ENCODE measurements around the gene FLII. TPM values are rescaled to one million over a fixed set of nuclear protein-coding genes. Genes with fewer than 3 reads are reported as not detected.

FLII gene
- total RNA-seq, 1 experiment from 2014 or later: 309 TPM

DNA sequence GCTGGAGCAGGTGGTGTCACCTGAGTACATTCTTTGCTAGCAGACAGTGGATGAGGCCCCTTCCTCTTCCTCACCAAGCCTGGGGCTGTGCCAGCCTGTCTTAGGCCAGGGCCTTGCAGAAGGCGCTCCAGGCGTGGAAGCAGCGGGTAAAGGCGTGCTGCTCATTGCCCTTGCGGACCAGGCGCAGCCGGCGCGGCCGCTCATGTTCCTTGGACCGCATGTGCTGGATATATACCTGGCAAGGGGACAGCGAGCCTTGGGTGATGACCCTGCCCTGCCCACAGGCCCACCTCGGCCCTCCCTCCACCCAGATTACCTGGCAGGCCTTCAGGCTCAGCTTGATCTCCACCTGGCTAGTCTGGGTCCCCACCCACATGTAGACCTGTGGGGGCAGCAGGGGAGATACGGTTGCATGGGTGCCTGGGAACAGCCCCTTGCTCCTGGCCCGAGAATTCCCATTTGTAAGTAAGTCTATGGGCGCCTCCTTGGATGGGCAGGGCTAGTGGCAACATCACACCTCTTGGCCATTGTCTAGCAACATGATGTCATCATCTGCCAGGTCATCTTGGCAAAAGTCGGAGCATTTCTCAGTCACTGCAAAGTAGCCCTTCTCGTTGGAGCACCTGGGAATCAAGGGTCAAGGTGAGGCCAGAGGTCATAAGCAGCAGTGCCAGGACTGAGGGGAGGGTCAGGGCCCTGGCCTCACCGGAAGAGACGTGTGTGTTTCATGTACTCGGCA is 13.3 kb downstream of the FLII start (continued):
- no peak for TF ChIP-seq GRHL2 (CRISPR knock-in tag; IDR thresholded peaks at IDR 0.05; ENCODE audit: insufficient replicate concordance, severe bottlenecking)
- TF ChIP-seq, protein P1, sequence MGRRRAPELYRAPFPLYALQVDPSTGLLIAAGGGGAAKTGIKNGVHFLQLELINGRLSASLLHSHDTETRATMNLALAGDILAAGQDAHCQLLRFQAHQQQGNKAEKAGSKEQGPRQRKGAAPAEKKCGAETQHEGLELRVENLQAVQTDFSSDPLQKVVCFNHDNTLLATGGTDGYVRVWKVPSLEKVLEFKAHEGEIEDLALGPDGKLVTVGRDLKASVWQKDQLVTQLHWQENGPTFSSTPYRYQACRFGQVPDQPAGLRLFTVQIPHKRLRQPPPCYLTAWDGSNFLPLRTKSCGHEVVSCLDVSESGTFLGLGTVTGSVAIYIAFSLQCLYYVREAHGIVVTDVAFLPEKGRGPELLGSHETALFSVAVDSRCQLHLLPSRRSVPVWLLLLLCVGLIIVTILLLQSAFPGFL (CRISPR knock-in tag; IDR thresholded peaks at IDR 0.05; ENCODE audit: borderline replicate concordance): no peak
- TF ChIP-seq EMX1 (CRISPR knock-in tag; IDR thresholded peaks at IDR 0.05): no peak
- TF ChIP-seq, protein P2, sequence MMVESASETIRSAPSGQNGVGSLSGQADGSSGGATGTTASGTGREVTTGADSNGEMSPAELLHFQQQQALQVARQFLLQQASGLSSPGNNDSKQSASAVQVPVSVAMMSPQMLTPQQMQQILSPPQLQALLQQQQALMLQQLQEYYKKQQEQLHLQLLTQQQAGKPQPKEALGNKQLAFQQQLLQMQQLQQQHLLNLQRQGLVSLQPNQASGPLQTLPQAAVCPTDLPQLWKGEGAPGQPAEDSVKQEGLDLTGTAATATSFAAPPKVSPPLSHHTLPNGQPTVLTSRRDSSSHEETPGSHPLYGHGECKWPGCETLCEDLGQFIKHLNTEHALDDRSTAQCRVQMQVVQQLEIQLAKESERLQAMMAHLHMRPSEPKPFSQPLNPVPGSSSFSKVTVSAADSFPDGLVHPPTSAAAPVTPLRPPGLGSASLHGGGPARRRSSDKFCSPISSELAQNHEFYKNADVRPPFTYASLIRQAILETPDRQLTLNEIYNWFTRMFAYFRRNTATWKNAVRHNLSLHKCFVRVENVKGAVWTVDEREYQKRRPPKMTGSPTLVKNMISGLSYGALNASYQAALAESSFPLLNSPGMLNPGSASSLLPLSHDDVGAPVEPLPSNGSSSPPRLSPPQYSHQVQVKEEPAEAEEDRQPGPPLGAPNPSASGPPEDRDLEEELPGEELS (CRISPR knock-in tag; IDR thresholded peaks at IDR 0.05): no peak

DNA sequence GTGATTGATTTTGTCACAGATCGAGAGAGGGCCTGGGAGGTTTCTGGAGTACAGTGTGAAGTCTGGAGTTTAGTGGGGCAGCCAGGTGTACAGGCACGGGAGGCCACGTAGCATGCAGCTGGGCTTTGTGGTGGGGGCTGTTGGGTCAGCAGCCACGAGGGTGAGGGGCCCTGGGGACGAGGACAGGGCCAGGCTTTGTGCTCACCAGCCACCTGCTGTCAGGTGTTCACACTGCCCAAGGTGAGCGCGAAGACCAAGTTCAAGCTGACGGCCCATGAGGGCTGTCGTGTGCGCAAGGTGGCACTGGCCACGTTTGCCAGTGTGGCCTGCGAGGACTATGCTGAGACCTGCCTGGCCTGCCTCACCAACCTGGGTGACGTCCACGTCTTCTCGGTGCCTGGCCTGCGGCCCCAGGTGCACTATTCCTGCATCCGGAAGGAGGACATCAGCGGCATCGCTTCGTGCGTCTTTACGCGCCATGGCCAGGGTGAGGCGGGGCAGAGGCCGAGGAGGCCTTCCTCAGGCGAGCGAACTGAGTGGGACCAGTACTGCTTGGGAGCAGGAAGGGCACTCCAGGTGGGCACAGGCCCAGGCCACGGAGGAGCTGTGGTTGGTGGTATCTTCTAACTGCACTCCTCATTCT is 17.2 kb downstream of the FLII start:
- H3K4me3 Mint-ChIP-seq: no peak overlapping the region
- ATAC-seq (peak; percentile 49), DNase-seq (ENCODE audit: low spot score) (peak; percentile 39)
- no peak for TF ChIP-seq NR2C2 (CRISPR knock-in tag; IDR thresholded peaks at IDR 0.05)
- TF ChIP-seq TCF7 (CRISPR knock-in tag; IDR thresholded peaks at IDR 0.05; ENCODE audit: low read depth): no peak
- TF ChIP-seq GABPB1 (CRISPR knock-in tag; IDR thresholded peaks at IDR 0.05): no peak
- no peak for TF ChIP-seq SOX15 (CRISPR knock-in tag; IDR thresholded peaks at IDR 0.05)
- no peak overlapping the region for H3K27ac Mint-ChIP-seq
- H3K36me3 Mint-ChIP-seq: peaks cover 30% of the 10 kb centered on the region
- ChIA-PET CTCF (no interaction called here), POLR2A (interaction anchor here (0.9 kb wide), 1 partner anchor 12 kb away, joined by 3 read pairs; no protein-coding TSS in a partner anchor)
- peaks cover 8% of the 10 kb centered on the region for H3K4me1 Mint-ChIP-seq
- H3K9me3 Mint-ChIP-seq: no peaks in the 10 kb centered on the region
- H3K27me3 Mint-ChIP-seq (ENCODE audit: low read depth): no peaks in the 10 kb centered on the region

DNA sequence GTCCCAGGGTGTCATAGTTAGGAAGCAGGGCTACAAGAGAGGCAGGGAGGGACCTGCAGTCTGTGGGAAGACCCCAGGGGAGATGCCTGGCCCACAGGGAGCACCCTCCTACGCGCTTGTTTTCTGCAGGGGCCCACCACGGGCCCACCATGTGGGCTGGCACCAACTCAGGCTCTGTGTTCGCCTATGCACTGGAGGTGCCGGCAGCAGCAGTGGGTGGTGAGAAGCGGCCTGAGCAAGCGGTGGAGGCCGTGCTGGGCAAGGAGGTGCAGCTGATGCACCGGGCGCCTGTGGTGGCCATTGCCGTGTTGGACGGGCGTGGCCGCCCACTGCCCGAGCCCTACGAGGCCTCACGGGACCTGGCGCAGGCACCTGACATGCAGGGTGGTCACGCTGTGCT is 18.1 kb downstream of the FLII start:
- peaks cover 29% of the 10 kb centered on the region for H3K36me3 Mint-ChIP-seq

DNA sequence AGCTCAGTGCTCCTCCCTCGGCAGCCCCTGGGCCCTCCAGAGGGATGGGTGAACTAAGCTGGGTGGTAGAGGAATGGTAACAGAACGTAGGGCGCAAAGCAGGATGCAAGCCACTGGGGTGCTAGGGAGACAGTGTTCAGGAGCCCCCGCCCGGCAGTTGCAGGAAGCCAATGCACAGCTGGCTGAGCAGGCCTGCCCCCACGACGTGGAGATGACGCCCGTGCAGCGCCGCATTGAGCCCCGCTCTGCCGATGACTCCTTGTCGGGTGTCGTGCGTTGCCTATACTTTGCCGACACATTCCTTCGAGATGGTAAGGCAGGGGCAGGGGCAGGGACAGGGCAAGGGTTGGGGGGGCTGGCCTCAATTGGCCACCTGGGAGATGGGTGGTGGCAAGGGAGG is 20.2 kb downstream of the FLII start:
- Mint-ChIP-seq H3K4me1 (no peaks in the 10 kb centered on the region), H3K27ac (no peak overlapping the region), H3K36me3 (peaks cover 34% of the 10 kb centered on the region), H3K27me3 (ENCODE audit: low read depth) (no peaks in the 10 kb centered on the region), H3K9me3 (no peaks in the 10 kb centered on the region), H3K4me3 (no peak overlapping the region)
- ATAC-seq (no peak), DNase-seq (ENCODE audit: low spot score) (no peak)
- ChIA-PET POLR2A (interaction anchor here (1.0 kb wide), 1 partner anchor 21 kb away, joined by 3 read pairs; no protein-coding TSS in a partner anchor), CTCF (no interaction called here)
- TF ChIP-seq, protein P3, sequence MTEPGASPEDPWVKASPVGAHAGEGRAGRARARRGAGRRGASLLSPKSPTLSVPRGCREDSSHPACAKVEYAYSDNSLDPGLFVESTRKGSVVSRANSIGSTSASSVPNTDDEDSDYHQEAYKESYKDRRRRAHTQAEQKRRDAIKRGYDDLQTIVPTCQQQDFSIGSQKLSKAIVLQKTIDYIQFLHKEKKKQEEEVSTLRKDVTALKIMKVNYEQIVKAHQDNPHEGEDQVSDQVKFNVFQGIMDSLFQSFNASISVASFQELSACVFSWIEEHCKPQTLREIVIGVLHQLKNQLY (CRISPR knock-in tag; IDR thresholded peaks at IDR 0.05): no peak
- TF ChIP-seq EMX1 (CRISPR knock-in tag; IDR thresholded peaks at IDR 0.05) (no peak), SMAD4 (CRISPR knock-in tag; IDR thresholded peaks at IDR 0.05) (no peak), FOXP1 (CRISPR knock-in tag; IDR thresholded peaks at IDR 0.05; ENCODE audit: borderline replicate concordance) (no peak), CREM (CRISPR knock-in tag; IDR thresholded peaks at IDR 0.05) (no peak), CREB1 (CRISPR knock-in tag; IDR thresholded peaks at IDR 0.05) (no peak), ZNF219 (CRISPR knock-in tag; IDR thresholded peaks at IDR 0.05; ENCODE audit: borderline replicate concordance) (no peak), KAT7 (CRISPR knock-in tag; IDR thresholded peaks at IDR 0.05; ENCODE audit: borderline replicate concordance) (no peak), ELF4 (CRISPR knock-in tag; IDR thresholded peaks at IDR 0.05; ENCODE audit: low read depth) (no peak)
- TF ChIP-seq, protein P4, sequence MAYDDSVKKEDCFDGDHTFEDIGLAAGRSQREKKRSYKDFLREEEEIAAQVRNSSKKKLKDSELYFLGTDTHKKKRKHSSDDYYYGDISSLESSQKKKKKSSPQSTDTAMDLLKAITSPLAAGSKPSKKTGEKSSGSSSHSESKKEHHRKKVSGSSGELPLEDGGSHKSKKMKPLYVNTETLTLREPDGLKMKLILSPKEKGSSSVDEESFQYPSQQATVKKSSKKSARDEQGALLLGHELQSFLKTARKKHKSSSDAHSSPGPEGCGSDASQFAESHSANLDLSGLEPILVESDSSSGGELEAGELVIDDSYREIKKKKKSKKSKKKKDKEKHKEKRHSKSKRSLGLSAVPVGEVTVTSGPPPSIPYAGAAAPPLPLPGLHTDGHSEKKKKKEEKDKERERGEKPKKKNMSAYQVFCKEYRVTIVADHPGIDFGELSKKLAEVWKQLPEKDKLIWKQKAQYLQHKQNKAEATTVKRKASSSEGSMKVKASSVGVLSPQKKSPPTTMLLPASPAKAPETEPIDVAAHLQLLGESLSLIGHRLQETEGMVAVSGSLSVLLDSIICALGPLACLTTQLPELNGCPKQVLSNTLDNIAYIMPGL (CRISPR knock-in tag; IDR thresholded peaks at IDR 0.05): no peak
- TF ChIP-seq, protein P1 (CRISPR knock-in tag; IDR thresholded peaks at IDR 0.05; ENCODE audit: borderline replicate concordance): no peak

More for the DNA sequence above, 18.1 kb downstream of the FLII start:
- Mint-ChIP-seq H3K4me3 (no peak overlapping the region), H3K4me1 (peaks cover 2% of the 10 kb centered on the region; the same call in 1 of the 2 replicates), H3K9me3 (no peaks in the 10 kb centered on the region), H3K27me3 (ENCODE audit: low read depth) (no peaks in the 10 kb centered on the region), H3K27ac (no peak overlapping the region)
- no peak for TF ChIP-seq ZNF396 (CRISPR knock-in tag; IDR thresholded peaks at IDR 0.05; ENCODE audit: borderline replicate concordance)
- TF ChIP-seq, protein P5, sequence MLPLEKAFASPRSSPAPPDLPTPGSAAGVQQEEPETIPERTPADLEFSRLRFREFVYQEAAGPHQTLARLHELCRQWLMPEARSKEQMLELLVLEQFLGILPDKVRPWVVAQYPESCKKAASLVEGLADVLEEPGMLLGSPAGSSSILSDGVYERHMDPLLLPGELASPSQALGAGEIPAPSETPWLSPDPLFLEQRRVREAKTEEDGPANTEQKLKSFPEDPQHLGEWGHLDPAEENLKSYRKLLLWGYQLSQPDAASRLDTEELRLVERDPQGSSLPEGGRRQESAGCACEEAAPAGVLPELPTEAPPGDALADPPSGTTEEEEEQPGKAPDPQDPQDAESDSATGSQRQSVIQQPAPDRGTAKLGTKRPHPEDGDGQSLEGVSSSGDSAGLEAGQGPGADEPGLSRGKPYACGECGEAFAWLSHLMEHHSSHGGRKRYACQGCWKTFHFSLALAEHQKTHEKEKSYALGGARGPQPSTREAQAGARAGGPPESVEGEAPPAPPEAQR (CRISPR knock-in tag; IDR thresholded peaks at IDR 0.05): no peak
- CTCF ChIA-PET: no interaction called here
- POLR2A ChIA-PET: no interaction called here
- DNase-seq (ENCODE audit: low spot score) (no peak), ATAC-seq (no peak)

Measured in WTC11 (cell line).